Liver (tissue), 9 donors: Measurements from ENCODE around the gene TRERF1. TPM values are rescaled to one million over a fixed set of nuclear protein-coding genes. Genes with fewer than 3 reads are reported as not detected.

ENCODE experiments used
- DNase-seq: peaks from one replicate; pipeline ENCODE4 v3.0.0-alpha.2; 2017; ENCODE audit warnings: low spot score
- H3K27ac ChIP-seq, 2 donors: one replicate each; pipeline ENCODE4 v1.7.0; 2013; ENCODE audit warnings: inconsistent platforms in 2 of 2, low read length in 2 of 2, control low read depth in 1 of 2, low read depth in 1 of 2, mild to moderate bottlenecking in 1 of 2
- H3K27me3 ChIP-seq, 4 donors: one replicate each; pipeline versions ENCODE4 v1.6.1 to v1.7.0; 2013; ENCODE audit warnings: low read length in 3 of 4, inconsistent platforms in 1 of 4, mild to moderate bottlenecking in 1 of 4, moderate library complexity in 1 of 4; ENCODE audit not compliant: control insufficient read depth in 4 of 4, insufficient read depth in 4 of 4
- H3K36me3 ChIP-seq, 4 donors: one replicate each; pipeline versions ENCODE4 v1.6.1 to v1.7.0; 2013; ENCODE audit warnings: low read length in 3 of 4, mild to moderate bottlenecking in 3 of 4, low read depth in 1 of 4, moderate library complexity in 1 of 4; ENCODE audit not compliant: control insufficient read depth in 4 of 4, insufficient read depth in 3 of 4
- H3K4me1 ChIP-seq, 4 donors: one replicate each; pipeline versions ENCODE4 v1.6.1 to v1.7.0; 2013; ENCODE audit warnings: low read length in 3 of 4, mild to moderate bottlenecking in 3 of 4, moderate library complexity in 1 of 4; ENCODE audit not compliant: control insufficient read depth in 4 of 4, insufficient read depth in 4 of 4
- H3K4me3 ChIP-seq, 3 donors: one replicate each; pipeline versions ENCODE4 v1.6.1 to v1.7.0; 2013; ENCODE audit warnings: low read length in 3 of 3, control low read depth in 1 of 3, low read depth in 1 of 3, mild to moderate bottlenecking in 1 of 3
- H3K9ac ChIP-seq, 2 donors: one replicate each; pipeline ENCODE4 v1.7.0; 2013; ENCODE audit warnings: low read length in 2 of 2, mild to moderate bottlenecking in 2 of 2, moderate library complexity in 2 of 2, control low read depth in 1 of 2, low read depth in 1 of 2
- H3K9me3 ChIP-seq, 4 donors: one replicate each; pipeline versions ENCODE4 v1.6.1 to v1.7.0; 2013; ENCODE audit warnings: low read length in 3 of 4; ENCODE audit not compliant: control insufficient read depth in 4 of 4
- EGR1 ChIP-seq, 2 donors: IDR thresholded peaks; 2 replicates each; pipeline ENCODE4 v1.6.1; 2016 to 2018; ENCODE audit warnings: antibody characterized with exemption in 2 of 2, low read depth in 2 of 2
- FOXA1 ChIP-seq: IDR thresholded peaks from 2 replicates; pipeline ENCODE4 v1.6.1; 2016; ENCODE audit warnings: antibody characterized with exemption
- FOXA2 ChIP-seq: IDR thresholded peaks from 2 replicates; pipeline ENCODE4 v1.6.1; 2016; ENCODE audit warnings: antibody characterized with exemption
- GABPA ChIP-seq, 2 donors: IDR thresholded peaks in 1 of 2; conservative IDR thresholded peaks in 1 of 2; 2 replicates each; pipeline ENCODE4 v1.6.1; 2016; ENCODE audit warnings: antibody characterized with exemption in 2 of 2, mild to moderate bottlenecking in 1 of 2, moderate library complexity in 1 of 2
- HNF4A ChIP-seq, 2 donors: conservative IDR thresholded peaks; 2 replicates each; pipeline ENCODE4 v1.6.1; 2016; ENCODE audit warnings: antibody characterized with exemption in 2 of 2, mild to moderate bottlenecking in 2 of 2
- HNF4G ChIP-seq: IDR thresholded peaks from 2 replicates; pipeline ENCODE4 v1.6.1; 2016; ENCODE audit warnings: antibody characterized with exemption
- JUND ChIP-seq, 2 donors: IDR thresholded peaks; 2 replicates each; pipeline ENCODE4 v1.6.1; 2016; ENCODE audit warnings: antibody characterized with exemption in 2 of 2
- MAX ChIP-seq: IDR thresholded peaks from 2 replicates; pipeline ENCODE4 v1.6.1; 2016; ENCODE audit warnings: antibody characterized with exemption
- NR2F2 ChIP-seq: IDR thresholded peaks from 2 replicates; pipeline ENCODE4 v1.6.1; 2016; ENCODE audit warnings: antibody characterized with exemption
- RAD21 ChIP-seq, 2 donors: IDR thresholded peaks; 2 replicates each; pipeline ENCODE4 v1.6.1; 2016; ENCODE audit warnings: antibody characterized with exemption in 2 of 2, mild to moderate bottlenecking in 2 of 2
- REST ChIP-seq: IDR thresholded peaks from 2 replicates; pipeline ENCODE4 v1.6.1; 2016; ENCODE audit warnings: antibody characterized with exemption, mild to moderate bottlenecking
- RXRA ChIP-seq, 2 donors: IDR thresholded peaks; 2 replicates each; pipeline ENCODE4 v1.6.1; 2017 to 2018; ENCODE audit warnings: antibody characterized with exemption in 2 of 2, mild to moderate bottlenecking in 1 of 2
- SP1 ChIP-seq: IDR thresholded peaks from 2 replicates; pipeline ENCODE4 v1.6.1; 2018; ENCODE audit warnings: antibody characterized with exemption, mild to moderate bottlenecking
- TAF1 ChIP-seq: conservative IDR thresholded peaks from 2 replicates; pipeline ENCODE4 v1.6.1; 2016; ENCODE audit warnings: antibody characterized with exemption, mild to moderate bottlenecking
- YY1 ChIP-seq: IDR thresholded peaks from 2 replicates; pipeline ENCODE4 v1.6.1; 2016; ENCODE audit warnings: antibody characterized with exemption, mild to moderate bottlenecking
- polyA plus RNA-seq, 2 donors: library from polyadenylated mRNA; stranded (reverse) in 1 of 2; unstranded in 1 of 2; fragments of 200-250 nt in 1 of 2; fragments of >200 nt in 1 of 2; fragmentation: Nextera tagmentation in 1 of 2; extraction: Ambion mirVana in 1 of 2; gene quantifications; one replicate each; pipeline versions ENCODE4 v1.2.1 to v1.2.3, GENCODE V29; 2013 to 2015
- total RNA-seq, 2 donors: library from RNA; depleted of rRNA; stranded (reverse); fragments of >200 nt; gene quantifications; one replicate each; pipeline ENCODE4 v1.2.3, GENCODE V29; 2014
- TF ChIP-seq, protein P1 (sequence below): fragments of 150-350 bp; IDR thresholded peaks from 2 replicates; pipeline ENCODE4 v1.5.1; 2017; ENCODE audit warnings: improper control_type of control experiment, low read depth, low read length; ENCODE audit not compliant: missing input control
- TF ChIP-seq, protein P2 (sequence below): IDR thresholded peaks from 2 replicates; pipeline ENCODE4 v1.6.1; 2016; ENCODE audit warnings: antibody characterized with exemption
- TF ChIP-seq, protein P3 (sequence below): IDR thresholded peaks from 2 replicates; pipeline ENCODE4 v1.6.1; 2016; ENCODE audit warnings: antibody characterized with exemption
- donor health status: healthy.
- donor health status: healthy.
- donor health status: healthy.
- donor health status: healthy.
- donor health status: healthy.

TRERF1 gene
- total and polyA plus RNA-seq, 4 donors: 0.33 to 1.3 (median 0.68) TPM

- H3K9me3 ChIP-seq: no peaks in the 10 kb centered on the region
- H3K4me1 ChIP-seq: peaks cover 0 to 22% (median 16%) of the 10 kb centered on the region in 4 donors
- H3K36me3 ChIP-seq: no peaks in the 10 kb centered on the region
- DNase-seq: no peak
- no peak for TF ChIP-seq HNF4G
- TF ChIP-seq EGR1 (IDR thresholded peaks at IDR 0.05; ENCODE audit: low read depth in 2 of 2): no peak
- TF ChIP-seq FOXA2: no peak
- TF ChIP-seq, protein P1, sequence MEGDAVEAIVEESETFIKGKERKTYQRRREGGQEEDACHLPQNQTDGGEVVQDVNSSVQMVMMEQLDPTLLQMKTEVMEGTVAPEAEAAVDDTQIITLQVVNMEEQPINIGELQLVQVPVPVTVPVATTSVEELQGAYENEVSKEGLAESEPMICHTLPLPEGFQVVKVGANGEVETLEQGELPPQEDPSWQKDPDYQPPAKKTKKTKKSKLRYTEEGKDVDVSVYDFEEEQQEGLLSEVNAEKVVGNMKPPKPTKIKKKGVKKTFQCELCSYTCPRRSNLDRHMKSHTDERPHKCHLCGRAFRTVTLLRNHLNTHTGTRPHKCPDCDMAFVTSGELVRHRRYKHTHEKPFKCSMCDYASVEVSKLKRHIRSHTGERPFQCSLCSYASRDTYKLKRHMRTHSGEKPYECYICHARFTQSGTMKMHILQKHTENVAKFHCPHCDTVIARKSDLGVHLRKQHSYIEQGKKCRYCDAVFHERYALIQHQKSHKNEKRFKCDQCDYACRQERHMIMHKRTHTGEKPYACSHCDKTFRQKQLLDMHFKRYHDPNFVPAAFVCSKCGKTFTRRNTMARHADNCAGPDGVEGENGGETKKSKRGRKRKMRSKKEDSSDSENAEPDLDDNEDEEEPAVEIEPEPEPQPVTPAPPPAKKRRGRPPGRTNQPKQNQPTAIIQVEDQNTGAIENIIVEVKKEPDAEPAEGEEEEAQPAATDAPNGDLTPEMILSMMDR: no peak
- TF ChIP-seq, protein P2, sequence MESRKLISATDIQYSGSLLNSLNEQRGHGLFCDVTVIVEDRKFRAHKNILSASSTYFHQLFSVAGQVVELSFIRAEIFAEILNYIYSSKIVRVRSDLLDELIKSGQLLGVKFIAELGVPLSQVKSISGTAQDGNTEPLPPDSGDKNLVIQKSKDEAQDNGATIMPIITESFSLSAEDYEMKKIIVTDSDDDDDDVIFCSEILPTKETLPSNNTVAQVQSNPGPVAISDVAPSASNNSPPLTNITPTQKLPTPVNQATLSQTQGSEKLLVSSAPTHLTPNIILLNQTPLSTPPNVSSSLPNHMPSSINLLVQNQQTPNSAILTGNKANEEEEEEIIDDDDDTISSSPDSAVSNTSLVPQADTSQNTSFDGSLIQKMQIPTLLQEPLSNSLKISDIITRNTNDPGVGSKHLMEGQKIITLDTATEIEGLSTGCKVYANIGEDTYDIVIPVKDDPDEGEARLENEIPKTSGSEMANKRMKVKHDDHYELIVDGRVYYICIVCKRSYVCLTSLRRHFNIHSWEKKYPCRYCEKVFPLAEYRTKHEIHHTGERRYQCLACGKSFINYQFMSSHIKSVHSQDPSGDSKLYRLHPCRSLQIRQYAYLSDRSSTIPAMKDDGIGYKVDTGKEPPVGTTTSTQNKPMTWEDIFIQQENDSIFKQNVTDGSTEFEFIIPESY: no peak
- no peak for TF ChIP-seq RXRA (IDR thresholded peaks at IDR 0.05)
- no peak for TF ChIP-seq GABPA (IDR thresholded peaks at IDR 0.05 in 1 of 2, conservative IDR thresholded peaks at IDR 0.05 in 1 of 2)
- TF ChIP-seq, protein P3, sequence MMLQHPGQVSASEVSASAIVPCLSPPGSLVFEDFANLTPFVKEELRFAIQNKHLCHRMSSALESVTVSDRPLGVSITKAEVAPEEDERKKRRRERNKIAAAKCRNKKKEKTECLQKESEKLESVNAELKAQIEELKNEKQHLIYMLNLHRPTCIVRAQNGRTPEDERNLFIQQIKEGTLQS: no peak
- no peak for TF ChIP-seq SP1
- TF ChIP-seq YY1: no peak
- TF ChIP-seq JUND (IDR thresholded peaks at IDR 0.05): no peak
- TF ChIP-seq NR2F2: no peak
- no peak for TF ChIP-seq TAF1
- no peak for TF ChIP-seq HNF4A (conservative IDR thresholded peaks at IDR 0.05)
- TF ChIP-seq MAX: no peak
- TF ChIP-seq REST: no peak
- no peak for TF ChIP-seq RAD21 (IDR thresholded peaks at IDR 0.05)
- TF ChIP-seq FOXA1: no peak
- no peak overlapping the region for H3K27ac ChIP-seq
- no peak overlapping the region for H3K9ac ChIP-seq
- no peak overlapping the region for H3K4me3 ChIP-seq
- no peaks in the 10 kb centered on the region for H3K27me3 ChIP-seq
Measured at GRCh38 chr6:42225029-42225339, 226.7 kb downstream of the TRERF1 start.
